K562 (cell line): Measurements from ENCODE around the gene KDM4C. TPM values are rescaled to one million over a fixed set of nuclear protein-coding genes. Genes with fewer than 3 reads are reported as not detected.

Source experiments
- CEBPG ChIP-seq, 3 experiments: fragments of 200-800 bp in 1 of 3; sonication (Bioruptor generic) in 1 of 3; sonication (generic) in 1 of 3; formaldehyde crosslinking in 1 of 3; IDR thresholded peaks in 2 of 3; conservative IDR thresholded peaks in 1 of 3; 2 replicates each; pipeline versions ENCODE4 v1.6.1 to v1.8.0; 2016 to 2022; ENCODE audit warnings: missing compliant biosample characterization in 2 of 3, missing genetic modification characterization in 2 of 3, mild to moderate bottlenecking in 1 of 3, missing genetic modification reagents in 1 of 3
- MGA ChIP-seq: fragments of 450-650 bp; IDR thresholded peaks from 2 replicates; pipeline ENCODE4 v1.6.1; 2016; ENCODE audit warnings: mild to moderate bottlenecking, moderate library complexity
- RBM17 ChIP-seq: fragments of 200-400 bp; formaldehyde crosslinking; IDR thresholded peaks from 2 replicates; pipeline ENCODE4 v1.6.1; 2017; ENCODE audit warnings: low read depth, mild to moderate bottlenecking, low read length, borderline replicate concordance
- ZNF133 ChIP-seq: fragments of 250-450 bp; sonication (Bioruptor Pico); IDR thresholded peaks from 2 replicates; pipeline ENCODE4 v1.4.0; 2020; ENCODE audit warnings: mild to moderate bottlenecking
- ZNF217 ChIP-seq: sonication (generic); formaldehyde crosslinking; IDR thresholded peaks from 2 replicates; pipeline ENCODE4 v1.8.0; 2022; ENCODE audit warnings: mild to moderate bottlenecking, missing genetic modification reagents
- ZNF232 ChIP-seq: sonication (generic); formaldehyde crosslinking; IDR thresholded peaks from 2 replicates; pipeline ENCODE4 v1.8.0; 2022; ENCODE audit warnings: mild to moderate bottlenecking, missing genetic modification reagents
- ZSCAN32 ChIP-seq: fragments of 450-650 bp; formaldehyde crosslinking; IDR thresholded peaks from 2 replicates; pipeline ENCODE4 v1.4.0; 2020; ENCODE audit warnings: mild to moderate bottlenecking, moderate library complexity
- polyA plus RNA-seq, 8 experiments: library from polyadenylated mRNA; depleted of rRNA in 4 of 8; stranded (reverse) in 5 of 8; unstranded in 3 of 8; fragments of >200 nt; fragmentation: Nextera tagmentation in 2 of 8; fragmentation: Illumina TruSeq in 1 of 8; extraction: Ambion mirVana in 2 of 8; extraction: Trizol in 1 of 8; gene quantifications; 2 replicates each; pipeline versions ENCODE4 v1.2.1 to v1.2.3, GENCODE V29; 2011 to 2014; ENCODE audit warnings: inconsistent platforms in 1 of 8, missing spikeins in 1 of 8
- total RNA-seq, 7 experiments: library from RNA; depleted of rRNA in 6 of 7; stranded (reverse); fragments of >200 nt in 6 of 7; fragmentation: Illumina TruSeq in 2 of 7; extraction: Trizol in 2 of 7; gene quantifications; 2 replicates each; pipeline versions ENCODE4 v1.2.1 to v1.2.3, GENCODE V29; 2011 to 2021; ENCODE audit warnings: low replicate concordance in 1 of 7

The KDM4C gene
- total and polyA plus RNA-seq, 9 of the 15 experiments (the other 6 are each of a cell fraction or from before 2014, with no cell fraction given), result 5.4 to 17.0 (median 12.6) TPM

- no peak for TF ChIP-seq MGA
- no peak for TF ChIP-seq ZSCAN32 (CRISPR knock-in tag)
- TF ChIP-seq ZNF133, result no peak
- no peak for TF ChIP-seq ZNF232 (CRISPR knock-in tag)
- no peak for TF ChIP-seq ZNF217 (CRISPR knock-in tag)
- TF ChIP-seq RBM17, result no peak
- TF ChIP-seq CEBPG (CRISPR knock-in tag; IDR thresholded peaks at IDR 0.05), result no peak
- no peak for TF ChIP-seq CEBPG (tag; conservative IDR thresholded peaks at IDR 0.05 in 1 of 2, IDR thresholded peaks at IDR 0.05 in 1 of 2)
These were observed 94.6 kb downstream of the KDM4C start (continued) for GRCh38 chr9:6852243-6852963.
